ENCODE data around the gene IFT57.
"Not testable (repeated sequence)": the region's sequence is repeated elsewhere in the genome, so short reads cannot be mapped to it uniquely, and the experiment has no call there.

The IFT57 gene

DNA sequence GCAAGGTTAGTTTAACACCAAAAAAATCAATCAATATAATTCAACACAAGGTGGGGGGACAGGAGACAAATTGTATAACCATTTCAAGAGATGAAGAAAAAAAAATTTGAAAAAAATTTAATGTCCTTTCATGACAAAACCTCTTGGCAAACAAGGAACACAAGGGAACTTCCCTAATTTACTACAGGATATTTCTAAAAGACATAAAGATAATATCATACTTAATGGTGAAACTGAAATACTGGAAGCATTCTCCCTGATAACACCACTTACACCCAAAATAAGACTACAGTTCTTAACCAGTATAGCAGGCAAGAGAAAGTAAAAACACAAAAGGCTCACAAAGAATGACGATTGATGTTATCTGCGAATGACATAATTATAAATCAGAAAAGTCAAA, 44.7 kb downstream of the IFT57 start:
- DNase-seq (no peak), ATAC-seq (replicated peaks) (no peak)
- Mint-ChIP-seq H3K27me3 (no peaks in the 10 kb centered on the region), H3K27ac (no peak overlapping the region), H3K4me3 (no peak overlapping the region), H3K9me3 (no peaks in the 10 kb centered on the region), H3K36me3 (ENCODE audit: insufficient read depth) (peaks cover 3% of the 10 kb centered on the region), H3K4me1 (ENCODE audit: low read depth in 2 of 2) (peaks cover 3 to 20% of the 10 kb centered on the region in 2 donors)

DNA sequence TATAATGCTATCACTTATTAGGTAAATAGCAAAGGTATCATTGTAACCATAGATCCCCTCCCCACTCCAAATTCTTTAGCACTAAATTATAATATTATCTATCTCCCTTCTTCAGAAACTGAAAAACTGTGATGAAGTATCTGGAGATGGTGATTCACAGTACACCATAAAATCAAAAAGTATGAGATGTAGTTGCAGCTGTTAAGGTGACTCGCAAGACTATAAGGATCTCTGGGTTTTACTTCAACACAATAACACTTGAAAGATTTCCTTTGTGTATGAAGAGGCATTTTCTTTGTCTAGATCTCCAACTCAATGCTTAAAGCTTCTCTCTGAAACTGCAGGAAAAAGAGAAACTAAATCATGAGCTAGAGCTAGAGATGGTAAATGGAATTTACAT, 46.9 kb downstream of the IFT57 start:
- no peaks in the 10 kb centered on the region for H3K27me3 Mint-ChIP-seq

DNA sequence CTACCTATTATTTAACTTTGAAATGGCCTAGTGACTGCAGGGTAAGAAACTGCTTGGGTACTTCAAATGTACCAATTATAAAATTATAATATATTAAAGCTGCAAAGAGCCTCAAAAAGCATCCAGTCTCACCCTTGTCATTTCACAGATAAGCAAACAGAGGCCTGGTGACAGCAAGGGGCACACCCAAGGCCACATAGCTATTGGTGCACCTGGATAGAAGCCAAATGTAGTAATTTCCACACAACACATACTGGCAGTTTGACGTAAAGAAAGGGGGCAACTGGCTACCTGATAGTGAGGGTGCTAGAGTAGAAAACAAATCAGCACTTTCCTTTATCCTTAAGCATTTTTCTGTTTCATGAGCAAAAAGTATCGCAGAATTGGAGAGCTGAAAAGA, 51.1 kb downstream of the IFT57 start:
- H3K4me1 Mint-ChIP-seq (ENCODE audit: low read depth in 2 of 2) = peaks cover 5 to 10% of the 10 kb centered on the region in 2 donors
- peaks cover 6% of the 10 kb centered on the region for H3K36me3 Mint-ChIP-seq (ENCODE audit: insufficient read depth)
- no peak for ATAC-seq (replicated peaks)
- no peaks in the 10 kb centered on the region for H3K9me3 Mint-ChIP-seq
- no peak overlapping the region for H3K27ac Mint-ChIP-seq
- DNase-seq = no peak
- no peaks in the 10 kb centered on the region for H3K27me3 Mint-ChIP-seq
- no peak overlapping the region for H3K4me3 Mint-ChIP-seq

More for the DNA sequence above, 46.9 kb downstream of the IFT57 start:
- ATAC-seq (replicated peaks) (no peak), DNase-seq (no peak)
- Mint-ChIP-seq H3K4me3 (no peak overlapping the region), H3K27ac (no peak overlapping the region), H3K9me3 (no peaks in the 10 kb centered on the region), H3K4me1 (ENCODE audit: low read depth in 2 of 2) (peaks cover 5 to 17% of the 10 kb centered on the region in 2 donors), H3K36me3 (ENCODE audit: insufficient read depth) (peaks cover 3% of the 10 kb centered on the region)

DNA sequence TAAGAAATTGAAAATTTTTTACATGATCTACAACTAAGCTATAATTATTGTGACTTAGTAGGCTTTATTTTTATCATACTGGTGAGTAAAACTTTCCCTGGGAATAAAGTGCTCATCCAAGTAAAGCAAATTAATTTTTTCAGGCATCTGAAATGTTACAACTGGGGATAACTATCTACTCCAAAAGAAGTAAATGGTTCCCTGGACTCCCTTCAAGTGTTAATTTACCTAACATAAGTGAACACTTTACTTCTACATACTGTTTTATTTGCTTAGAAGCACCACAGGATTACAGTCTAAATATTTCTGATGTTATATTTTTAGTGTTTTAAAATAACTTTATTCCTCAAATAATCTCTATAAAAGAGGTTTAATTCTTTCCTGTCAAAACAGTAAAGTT, 57.8 kb downstream of the IFT57 start:
- no peaks in the 10 kb centered on the region for H3K27me3 Mint-ChIP-seq
- DNase-seq = no peak
- no peaks in the 10 kb centered on the region for H3K9me3 Mint-ChIP-seq
- ATAC-seq (replicated peaks) = no peak
- peaks cover 3% of the 10 kb centered on the region for H3K36me3 Mint-ChIP-seq (ENCODE audit: insufficient read depth)
- H3K4me1 Mint-ChIP-seq (ENCODE audit: low read depth in 2 of 2) = no peaks in the 10 kb centered on the region
- no peak overlapping the region for H3K4me3 Mint-ChIP-seq
- H3K27ac Mint-ChIP-seq = no peak overlapping the region

DNA sequence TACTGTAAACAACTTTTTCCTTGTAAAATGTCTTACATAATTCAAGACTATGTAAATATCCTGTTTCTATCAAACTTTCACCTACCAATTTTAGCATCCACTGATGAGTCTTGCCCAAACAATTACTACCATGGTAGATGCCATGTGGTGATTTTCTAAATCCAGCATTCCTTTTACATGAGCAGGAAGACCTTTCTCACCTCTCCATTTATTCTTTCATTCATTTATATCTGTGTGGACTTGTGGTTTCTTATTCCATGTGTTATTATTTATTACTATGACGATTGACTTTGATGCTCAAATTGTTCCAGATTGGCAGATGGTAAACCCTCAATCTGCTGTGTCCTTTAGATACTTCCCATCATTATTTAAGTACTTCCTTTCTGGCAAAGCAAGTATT, 62.4 kb downstream of the IFT57 start:
- no peaks in the 10 kb centered on the region for H3K9me3 Mint-ChIP-seq
- H3K4me1 Mint-ChIP-seq (ENCODE audit: low read depth in 2 of 2) = peaks cover 0 to 3% of the 10 kb centered on the region in 2 donors
- ATAC-seq (replicated peaks) (no peak), DNase-seq (no peak)
- no peaks in the 10 kb centered on the region for H3K36me3 Mint-ChIP-seq (ENCODE audit: insufficient read depth)
- H3K27ac Mint-ChIP-seq = no peak overlapping the region
- no peak overlapping the region for H3K4me3 Mint-ChIP-seq
- H3K27me3 Mint-ChIP-seq = no peaks in the 10 kb centered on the region

DNA sequence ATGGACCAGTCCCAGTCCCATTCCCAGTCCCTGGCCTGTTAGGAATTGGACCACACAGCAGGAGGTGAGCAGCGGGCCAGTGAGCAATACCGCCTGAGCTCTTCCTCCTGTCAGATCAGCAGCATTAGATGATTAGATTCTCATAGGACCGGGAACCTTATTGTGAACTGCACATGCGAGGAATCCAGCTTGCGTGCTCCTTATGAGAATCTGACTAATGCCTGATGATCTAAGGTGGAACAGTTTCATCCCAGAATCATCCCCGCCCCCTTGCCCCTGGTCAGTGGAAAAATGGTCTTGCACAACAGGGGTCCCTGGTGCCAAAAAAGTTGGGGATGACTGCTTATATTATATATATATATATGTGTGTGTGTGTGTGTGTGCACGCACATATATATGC, 63.1 kb downstream of the IFT57 start:
- no peak overlapping the region for H3K27ac Mint-ChIP-seq
- H3K27me3 Mint-ChIP-seq = no peaks in the 10 kb centered on the region
- no peak overlapping the region for H3K4me3 Mint-ChIP-seq
- ATAC-seq (replicated peaks) (no peak), DNase-seq (no peak)
- peaks cover 0 to 3% of the 10 kb centered on the region in 2 donors for H3K4me1 Mint-ChIP-seq (ENCODE audit: low read depth in 2 of 2)
- no peaks in the 10 kb centered on the region for H3K9me3 Mint-ChIP-seq
- H3K36me3 Mint-ChIP-seq (ENCODE audit: insufficient read depth) = no peaks in the 10 kb centered on the region

DNA sequence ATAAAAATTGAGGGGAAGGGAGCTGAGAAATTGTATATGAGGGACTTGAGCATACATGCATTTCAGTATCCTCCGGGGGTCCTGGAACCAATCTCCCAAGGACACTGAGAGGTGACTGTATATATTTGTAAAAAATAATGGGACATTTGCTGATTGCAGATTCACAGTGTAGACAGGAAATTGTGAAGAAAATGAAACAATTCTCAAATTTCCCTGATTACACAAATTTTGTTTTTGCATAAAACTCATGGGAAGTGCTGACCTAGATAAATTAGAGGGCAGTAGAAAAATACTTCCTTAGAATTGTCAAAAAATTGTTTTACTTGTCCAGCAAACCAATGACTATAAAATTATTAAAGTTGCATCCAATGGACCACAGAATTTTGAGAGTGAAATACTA, 64.0 kb downstream of the IFT57 start:
- H3K9me3 Mint-ChIP-seq = no peaks in the 10 kb centered on the region
- ATAC-seq (replicated peaks) = no peak
- peaks cover 1 to 4% of the 10 kb centered on the region in 2 donors for H3K4me1 Mint-ChIP-seq (ENCODE audit: low read depth in 2 of 2)

DNA sequence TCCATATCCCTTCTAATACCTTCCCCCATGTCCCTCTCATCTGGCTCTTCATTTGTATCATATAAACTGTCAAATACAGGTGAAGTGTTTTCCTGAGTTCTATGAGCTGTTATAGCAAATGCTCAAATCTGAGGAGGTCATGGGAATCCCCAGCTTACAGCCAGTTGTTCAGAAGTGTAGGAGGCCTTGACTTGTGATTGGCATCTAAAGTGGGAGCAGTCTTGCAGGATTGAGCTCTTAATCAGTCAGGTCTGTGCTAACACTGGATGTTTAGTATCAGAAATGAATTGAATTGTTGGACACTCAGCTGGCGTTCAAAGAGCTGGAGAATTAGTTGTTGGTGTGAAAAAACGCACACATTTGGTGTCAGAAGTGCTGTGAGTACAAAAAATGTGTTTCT, 65.0 kb downstream of the IFT57 start:
- Mint-ChIP-seq H3K27ac (no peak overlapping the region), H3K27me3 (no peaks in the 10 kb centered on the region)

More for the DNA sequence above, 64.0 kb downstream of the IFT57 start:
- Mint-ChIP-seq H3K4me3 (no peak overlapping the region), H3K27me3 (no peaks in the 10 kb centered on the region), H3K36me3 (ENCODE audit: insufficient read depth) (peaks cover 4% of the 10 kb centered on the region), H3K27ac (no peak overlapping the region)
- no peak for DNase-seq

DNA sequence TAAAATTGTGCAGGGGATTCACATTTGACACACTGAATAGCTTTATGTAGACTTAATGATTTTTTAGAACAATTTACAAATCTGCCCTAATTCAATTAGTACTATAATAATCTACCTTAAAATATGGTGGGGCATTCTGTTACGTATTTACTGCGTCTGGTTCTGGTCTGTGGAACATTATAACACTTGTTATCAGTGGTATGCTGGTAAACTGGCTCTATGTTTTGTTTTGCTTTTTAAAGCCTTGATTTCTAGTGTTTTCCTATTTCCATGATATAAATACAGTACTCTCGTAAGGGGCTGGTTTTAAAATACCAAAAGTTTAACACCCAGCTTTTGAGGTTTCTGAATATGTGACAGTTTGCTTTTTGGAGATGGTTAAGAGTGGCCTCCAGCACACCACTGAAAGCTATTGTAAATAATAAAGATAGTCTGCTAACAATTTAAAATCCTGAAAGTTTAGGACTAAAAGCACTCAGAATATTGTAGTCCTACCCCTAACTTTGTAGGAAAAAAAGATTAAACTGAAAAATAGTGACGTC, 65.8 kb downstream of the IFT57 start:
- H3K27ac Mint-ChIP-seq = no peak overlapping the region
- H3K9me3 Mint-ChIP-seq = no peaks in the 10 kb centered on the region
- H3K27me3 Mint-ChIP-seq = no peaks in the 10 kb centered on the region
- peaks cover 4% of the 10 kb centered on the region for H3K36me3 Mint-ChIP-seq (ENCODE audit: insufficient read depth)
- ATAC-seq (replicated peaks) (no peak), DNase-seq (no peak)
- H3K4me3 Mint-ChIP-seq = no peak overlapping the region
- H3K4me1 Mint-ChIP-seq (ENCODE audit: low read depth in 2 of 2) = peaks cover 6% of the 10 kb centered on the region in 2 donors

More for the DNA sequence above, 65.0 kb downstream of the IFT57 start:
- peaks cover 6% of the 10 kb centered on the region in 2 donors for H3K4me1 Mint-ChIP-seq (ENCODE audit: low read depth in 2 of 2)
- H3K9me3 Mint-ChIP-seq = no peaks in the 10 kb centered on the region
- peaks cover 4% of the 10 kb centered on the region for H3K36me3 Mint-ChIP-seq (ENCODE audit: insufficient read depth)
- H3K4me3 Mint-ChIP-seq = no peak overlapping the region
- ATAC-seq (replicated peaks) (no peak), DNase-seq (no peak)

DNA sequence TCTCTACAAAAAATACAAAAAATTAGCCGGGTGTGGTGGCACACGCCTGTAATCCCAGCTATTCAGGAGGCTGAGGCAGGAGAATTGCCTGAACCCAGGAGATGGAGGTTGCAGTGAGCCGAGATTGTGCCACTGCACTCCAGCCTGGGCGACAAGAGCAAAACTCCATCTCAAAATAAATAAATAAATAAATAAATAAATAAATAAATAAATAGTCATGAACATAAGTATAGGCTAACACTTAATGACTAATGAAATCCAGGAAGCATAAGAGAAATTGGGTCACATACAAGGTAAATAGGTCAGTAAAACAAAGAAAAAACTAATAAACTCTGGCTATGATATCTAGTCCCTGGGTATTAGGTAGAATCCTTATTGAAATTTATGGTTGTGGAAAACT, 66.6 kb downstream of the IFT57 start:
- not testable (repeated sequence) for DNase-seq; H3K27ac Mint-ChIP-seq; H3K27me3 Mint-ChIP-seq; H3K4me3 Mint-ChIP-seq; H3K4me1 Mint-ChIP-seq (ENCODE audit: low read depth in 2 of 2); H3K9me3 Mint-ChIP-seq; ATAC-seq (replicated peaks); H3K36me3 Mint-ChIP-seq (ENCODE audit: insufficient read depth)

DNA sequence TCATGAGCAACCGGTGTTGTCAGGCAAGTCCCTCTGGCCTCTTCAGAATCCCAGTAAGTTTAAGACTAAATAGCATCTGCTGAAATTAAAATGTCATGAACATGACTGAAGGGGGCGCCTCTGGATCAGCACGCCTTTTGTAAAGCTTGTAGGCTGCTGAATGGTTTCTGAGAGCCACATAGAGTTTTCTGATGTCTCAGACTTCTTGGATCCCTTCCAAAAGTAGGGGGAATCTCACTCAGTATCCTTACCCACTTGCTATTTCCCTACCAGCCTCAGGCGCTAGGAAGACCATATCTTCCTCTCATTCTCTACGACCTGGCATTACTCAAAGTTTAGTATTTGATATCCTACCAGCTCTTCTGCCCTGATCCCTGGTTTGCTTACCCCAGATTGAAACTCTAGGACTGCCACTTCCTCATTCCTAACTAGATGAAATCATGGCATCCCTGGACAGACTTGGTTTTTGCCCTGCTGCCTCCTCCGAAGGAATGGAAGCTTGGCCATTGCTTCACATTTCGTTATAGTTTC, 68.7 kb downstream of the IFT57 start:
- ATAC-seq (replicated peaks) = peak; percentile 58
- H3K36me3 Mint-ChIP-seq (ENCODE audit: insufficient read depth) = peaks cover 4% of the 10 kb centered on the region

DNA sequence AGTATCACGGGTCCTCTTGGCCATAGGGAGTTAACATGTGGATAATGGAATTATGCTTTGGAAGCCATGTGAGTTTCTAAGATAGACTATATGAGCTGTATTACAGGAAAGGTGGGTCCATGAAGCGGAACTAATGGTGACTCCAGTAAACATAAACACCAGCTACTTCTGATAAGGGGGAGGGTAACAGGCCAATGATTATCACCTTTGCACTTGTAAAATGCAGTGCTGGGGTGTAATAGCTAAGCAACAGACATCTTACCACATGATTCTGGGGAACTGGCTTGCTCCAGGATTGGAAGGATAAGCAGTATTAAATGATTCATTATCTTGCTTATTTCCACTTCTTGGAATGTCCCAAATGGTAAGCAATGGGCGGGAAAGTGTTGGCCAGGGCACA, 70.0 kb downstream of the IFT57 start:
- Mint-ChIP-seq H3K4me3 (no peak overlapping the region), H3K36me3 (ENCODE audit: insufficient read depth) (peaks cover 4% of the 10 kb centered on the region), H3K9me3 (no peaks in the 10 kb centered on the region), H3K4me1 (ENCODE audit: low read depth in 2 of 2) (peaks cover 6 to 7% of the 10 kb centered on the region in 2 donors), H3K27ac (peak overlapping the region in 1 of 2 donors; percentile 42), H3K27me3 (no peaks in the 10 kb centered on the region)
- DNase-seq = no peak
- no peak for ATAC-seq (replicated peaks)

More for the DNA sequence above, 68.7 kb downstream of the IFT57 start:
- Mint-ChIP-seq H3K27ac (peak overlapping the region; percentile 11 to 42), H3K9me3 (no peaks in the 10 kb centered on the region), H3K4me1 (ENCODE audit: low read depth in 2 of 2) (peaks cover 6% of the 10 kb centered on the region in 2 donors), H3K27me3 (no peaks in the 10 kb centered on the region), H3K4me3 (no peak overlapping the region)
- DNase-seq = peak; percentile 18 to 38 (median 30)

DNA sequence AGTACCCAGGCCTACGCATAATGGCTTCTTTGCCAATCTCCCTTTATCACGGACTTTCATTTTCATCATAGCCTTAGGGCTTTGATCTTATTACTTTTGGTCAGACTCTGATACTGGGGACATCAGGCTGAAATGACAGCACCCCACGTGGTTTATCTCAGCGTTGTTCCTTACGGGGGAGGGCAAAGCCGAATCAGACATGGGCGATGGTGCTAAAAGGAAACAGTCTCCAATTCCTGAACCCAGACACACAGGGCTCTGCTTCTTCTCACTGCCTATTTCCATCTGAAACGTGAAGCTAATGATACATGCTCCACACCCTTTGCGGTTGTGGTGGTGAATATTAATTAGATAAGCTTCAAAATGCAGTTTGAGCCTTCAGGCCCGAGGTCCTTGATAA, 72.0 kb downstream of the IFT57 start:
- DNase-seq = no peak
- Mint-ChIP-seq H3K27me3 (no peaks in the 10 kb centered on the region), H3K9me3 (no peaks in the 10 kb centered on the region), H3K4me3 (no peak overlapping the region), H3K36me3 (ENCODE audit: insufficient read depth) (peaks cover 4% of the 10 kb centered on the region), H3K4me1 (ENCODE audit: low read depth in 2 of 2) (peaks cover 3 to 9% of the 10 kb centered on the region in 2 donors), H3K27ac (no peak overlapping the region)
- no peak for ATAC-seq (replicated peaks)

DNA sequence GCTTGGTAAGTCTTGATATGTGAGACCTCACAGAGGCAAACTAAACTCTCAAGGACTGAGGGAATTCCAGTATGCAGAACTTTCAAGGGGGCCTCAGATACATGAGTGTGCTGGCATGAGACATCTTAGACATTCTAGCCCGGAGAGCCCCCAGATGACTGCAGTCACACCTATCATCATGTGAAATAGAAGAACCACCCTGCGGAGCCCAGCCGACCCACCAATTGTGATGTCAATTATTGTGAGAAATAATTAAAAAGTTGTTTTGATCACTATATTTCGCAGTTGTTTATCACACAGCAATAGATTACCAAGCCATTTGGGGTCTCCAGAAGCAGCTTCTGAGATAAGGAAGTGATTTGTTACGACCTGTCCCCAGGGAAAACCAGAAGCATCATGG, 76.1 kb downstream of the IFT57 start:
- Mint-ChIP-seq H3K4me1 (ENCODE audit: low read depth in 2 of 2) (peaks cover 0 to 4% of the 10 kb centered on the region in 2 donors), H3K27ac (no peak overlapping the region), H3K36me3 (ENCODE audit: insufficient read depth) (peaks cover 3% of the 10 kb centered on the region), H3K9me3 (no peaks in the 10 kb centered on the region), H3K4me3 (no peak overlapping the region), H3K27me3 (no peaks in the 10 kb centered on the region)
- DNase-seq (no peak), ATAC-seq (replicated peaks) (no peak)

Measured in effector memory CD8-positive, alpha-beta T cell (primary cell).